SKM-1 (cell line): ENCODE measurements around the gene RNF31.
A peak's percentile ranks its signal among the peaks of the same experiment; 100 is the strongest.

Experiments
- DNase-seq: peaks from one replicate; lab custom pipeline; 2025; ENCODE audit not compliant: unreplicated experiment; lab: John Stamatoyannopoulos, UW

Gene RNF31

DNA sequence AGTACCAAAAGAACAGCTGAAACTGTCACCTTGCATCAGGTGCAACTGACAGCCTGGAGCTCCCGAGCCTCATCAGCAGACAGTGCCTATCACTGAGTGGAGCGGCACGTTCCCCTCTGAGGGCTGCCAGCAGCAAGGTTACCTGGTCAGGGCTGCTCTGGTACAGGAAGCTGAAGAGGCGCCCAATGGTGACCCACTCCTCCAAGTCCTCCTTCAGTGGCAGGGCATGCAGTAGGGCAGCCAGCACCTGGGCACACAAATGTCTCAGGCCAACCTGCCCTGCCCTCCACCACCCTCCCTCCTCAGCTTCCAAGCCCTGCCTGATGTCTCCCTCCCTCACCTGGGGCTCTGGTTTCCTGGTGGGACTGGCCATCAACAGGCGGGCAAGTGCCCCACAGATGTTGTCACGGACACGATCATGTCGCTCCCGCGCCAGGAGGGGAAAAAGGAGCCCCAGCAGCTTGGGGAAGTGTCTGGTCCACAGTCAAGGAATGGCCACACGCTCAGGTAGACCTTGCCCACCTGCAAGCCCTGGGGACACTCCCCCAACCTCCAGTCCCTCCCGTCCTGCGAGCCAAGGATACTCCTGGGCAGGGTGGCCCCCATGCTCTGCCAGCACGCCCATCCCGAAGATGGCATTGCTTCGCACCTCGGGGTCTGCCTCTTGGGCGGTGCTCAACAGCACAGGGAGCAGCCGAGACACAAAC is 34.2 kb downstream of the RNF31 start:
- DNase-seq, result no peak

DNA sequence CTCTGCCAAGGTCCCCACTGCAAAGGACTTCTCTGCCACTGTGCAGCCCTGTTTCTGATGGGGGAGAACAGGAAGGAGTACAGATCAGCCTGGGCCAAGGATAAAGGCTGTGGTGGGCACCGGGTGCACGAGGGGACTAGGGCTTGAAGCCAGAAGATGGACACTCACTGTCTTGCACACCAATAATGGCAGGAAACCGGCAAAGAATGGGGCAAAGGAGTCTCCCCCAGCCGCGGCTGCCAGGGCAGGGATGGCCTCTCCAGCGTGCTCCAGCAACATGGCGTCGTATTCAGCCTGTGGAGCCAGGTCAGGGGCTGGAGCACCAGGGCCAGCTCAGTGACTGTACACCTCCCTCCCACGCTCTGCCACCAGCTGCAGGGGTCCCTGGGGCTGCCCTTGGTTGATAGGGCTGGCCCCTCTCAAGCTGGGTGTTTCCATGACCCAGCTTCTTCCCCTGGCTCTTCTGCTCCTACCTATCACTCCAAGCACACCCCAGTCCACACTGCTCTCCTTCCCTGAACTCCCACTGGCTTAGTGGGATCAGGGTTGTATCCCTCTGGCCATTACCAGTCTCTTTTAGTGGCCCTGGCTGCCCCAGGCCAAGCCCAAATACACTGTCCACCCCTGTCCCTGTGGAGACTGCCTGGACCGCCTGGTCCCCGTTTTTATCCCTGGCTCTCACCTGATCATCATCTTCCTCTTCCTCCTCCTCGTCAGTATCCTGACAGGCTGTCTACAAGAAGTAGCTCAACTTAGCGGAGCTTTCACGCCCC is 35.0 kb downstream of the RNF31 start:
- DNase-seq, result no peak

DNA sequence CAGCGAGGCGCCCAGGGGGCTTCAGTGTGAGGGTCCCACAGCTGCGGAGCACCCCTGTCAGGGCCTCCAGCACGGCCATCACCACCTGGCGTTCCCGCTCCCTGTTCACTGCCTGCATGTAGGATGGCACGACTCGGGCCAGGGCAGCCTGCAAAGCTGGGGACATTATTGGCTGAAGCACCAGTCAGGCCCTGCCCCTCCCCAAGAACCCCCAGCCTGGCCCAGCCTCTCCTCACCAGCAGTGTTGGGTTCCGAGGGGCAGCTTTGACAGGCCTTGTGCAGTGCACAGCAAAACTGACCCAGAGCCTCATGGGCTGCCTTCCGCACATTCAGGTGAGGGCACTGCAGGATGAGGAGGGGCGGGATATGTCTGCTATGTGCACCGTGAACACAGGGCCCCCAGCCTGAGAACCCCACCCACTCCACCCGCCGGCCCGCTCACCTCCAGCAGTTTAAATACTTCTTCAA is 35.8 kb downstream of the RNF31 start:
- no peak for DNase-seq

DNA sequence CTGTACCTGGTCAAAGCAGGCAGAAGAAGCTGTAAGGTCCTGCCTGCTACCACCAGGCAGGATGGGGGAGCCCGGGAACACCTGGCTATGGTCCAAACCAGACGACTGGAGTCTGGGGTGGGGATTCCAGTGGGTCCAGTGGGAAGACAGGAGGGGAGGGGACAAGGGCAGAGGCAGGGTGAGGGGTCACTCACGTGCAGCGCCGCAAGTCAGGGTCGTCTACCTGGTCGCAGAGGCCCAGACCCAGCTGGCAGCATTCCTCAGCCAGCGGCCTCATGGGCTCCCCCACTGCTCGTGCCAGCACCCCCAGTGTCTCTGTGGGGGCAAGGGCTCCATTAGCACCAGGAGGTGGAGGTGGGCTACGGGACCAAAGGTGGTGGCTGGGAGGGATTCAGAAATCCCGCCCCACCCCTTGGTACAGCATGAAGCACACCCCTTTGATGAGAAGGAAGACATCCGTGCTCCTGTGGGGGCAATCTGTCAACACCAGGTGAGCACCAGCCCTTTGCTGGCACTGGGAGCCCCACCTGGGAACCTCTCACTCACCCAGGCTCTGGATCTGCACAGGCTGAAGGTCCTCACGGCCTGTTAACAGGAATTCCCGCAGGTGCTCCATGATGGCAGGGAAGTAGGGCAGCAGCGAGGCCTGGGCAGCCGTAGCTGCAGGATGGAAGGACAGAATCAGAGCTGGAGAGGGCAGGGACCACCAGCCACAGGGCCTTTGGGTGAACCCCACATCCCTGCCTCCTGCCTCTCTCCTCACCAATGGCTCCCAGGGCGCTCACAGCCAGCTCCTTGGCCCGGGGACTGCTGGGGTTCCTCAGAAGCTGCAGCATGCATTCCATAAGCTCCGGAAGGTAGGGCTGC is 37.0 kb downstream of the RNF31 start:
- no peak for DNase-seq

DNA sequence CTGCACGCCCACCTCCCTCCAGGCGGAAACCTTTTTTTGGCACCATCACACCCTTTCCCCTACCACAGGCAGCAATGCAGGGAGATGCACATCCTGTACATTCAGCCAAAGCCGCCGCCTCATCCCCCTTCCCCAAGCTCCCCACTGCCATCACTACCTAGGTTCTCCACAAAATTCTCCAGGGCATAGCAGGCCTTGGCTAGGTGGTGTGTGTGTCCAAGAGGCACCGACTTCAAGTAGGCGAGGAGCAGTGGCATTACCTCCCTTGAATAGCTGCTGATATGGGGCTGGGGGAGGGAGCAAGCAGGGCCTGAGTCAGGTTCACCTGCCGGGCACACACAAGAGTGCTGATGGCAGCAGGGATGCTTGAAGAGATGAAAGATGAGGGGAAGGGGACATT is 37.7 kb downstream of the RNF31 start:
- no peak for DNase-seq

DNA sequence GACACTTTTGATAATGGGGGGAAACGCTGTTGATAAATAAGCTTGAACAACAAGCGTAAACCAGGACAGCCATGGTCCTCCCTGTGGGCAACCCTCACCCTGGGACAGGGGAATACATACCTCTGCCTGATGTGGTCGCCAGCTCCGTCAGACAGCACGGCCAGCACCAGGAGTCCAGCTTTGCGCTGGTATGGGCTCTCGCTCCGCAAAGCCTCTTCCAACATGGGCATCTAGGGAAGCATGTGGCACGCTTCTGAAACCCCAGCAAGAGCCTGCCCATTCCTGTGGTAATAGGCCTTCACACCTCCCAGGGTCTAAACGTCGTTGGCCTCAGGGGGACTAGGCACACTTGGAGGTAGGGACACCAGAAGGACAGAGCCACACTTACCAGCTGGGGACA is 38.4 kb downstream of the RNF31 start:
- no peak for DNase-seq

DNA sequence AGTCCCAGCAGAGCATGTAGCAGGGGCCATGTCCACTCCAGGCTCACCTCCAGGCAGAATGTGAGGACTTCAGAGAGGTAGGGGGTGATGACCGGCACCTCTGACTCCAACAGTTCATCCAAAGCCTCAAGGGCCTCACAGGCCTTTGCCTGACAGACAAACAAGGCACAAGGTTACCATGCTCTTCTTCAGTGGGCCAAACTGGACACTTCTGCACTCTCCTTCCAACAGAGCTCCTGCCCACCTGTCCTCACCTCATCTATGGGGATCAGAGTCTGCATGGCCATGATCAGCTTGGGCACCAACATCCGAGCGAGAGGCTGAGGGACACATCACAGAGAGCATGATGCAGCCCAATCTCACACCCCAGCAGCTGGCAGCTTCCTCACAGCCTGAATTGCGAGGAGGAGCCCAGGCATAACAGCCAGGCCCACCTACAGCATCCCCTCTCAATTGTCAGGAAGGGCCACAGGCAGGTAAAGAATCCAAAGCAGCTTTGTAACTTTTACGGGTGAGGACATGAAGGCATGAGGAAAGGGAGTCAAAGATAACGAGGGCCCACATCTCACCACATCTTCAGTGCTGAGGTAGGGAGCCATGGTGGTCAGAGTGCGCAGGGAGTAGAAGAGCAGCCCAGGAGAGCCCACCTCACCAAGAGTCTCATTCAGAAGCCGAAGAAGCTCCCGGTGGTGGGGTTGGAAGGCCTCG is 39.7 kb downstream of the RNF31 start:
- DNase-seq, result no peak

DNA sequence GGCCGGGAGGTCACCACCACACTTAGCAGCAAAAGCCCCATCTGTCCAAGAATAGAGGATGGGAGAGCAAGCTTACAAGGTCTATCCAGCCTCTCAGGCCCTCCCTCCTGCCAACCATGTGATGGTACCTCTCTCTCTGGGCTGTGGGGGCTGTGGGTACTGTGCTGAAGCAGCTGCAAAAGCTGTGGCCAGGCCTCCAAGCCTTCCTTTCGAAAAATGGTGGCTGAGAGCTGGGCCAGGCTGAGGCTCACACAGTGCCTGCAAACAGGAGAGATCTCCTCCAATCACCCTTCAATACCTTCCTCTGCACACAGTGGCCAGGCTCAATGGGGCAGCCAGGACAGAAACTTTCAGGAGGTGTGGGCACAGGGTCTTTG is 40.2 kb downstream of the RNF31 start:
- DNase-seq, result no peak

DNA sequence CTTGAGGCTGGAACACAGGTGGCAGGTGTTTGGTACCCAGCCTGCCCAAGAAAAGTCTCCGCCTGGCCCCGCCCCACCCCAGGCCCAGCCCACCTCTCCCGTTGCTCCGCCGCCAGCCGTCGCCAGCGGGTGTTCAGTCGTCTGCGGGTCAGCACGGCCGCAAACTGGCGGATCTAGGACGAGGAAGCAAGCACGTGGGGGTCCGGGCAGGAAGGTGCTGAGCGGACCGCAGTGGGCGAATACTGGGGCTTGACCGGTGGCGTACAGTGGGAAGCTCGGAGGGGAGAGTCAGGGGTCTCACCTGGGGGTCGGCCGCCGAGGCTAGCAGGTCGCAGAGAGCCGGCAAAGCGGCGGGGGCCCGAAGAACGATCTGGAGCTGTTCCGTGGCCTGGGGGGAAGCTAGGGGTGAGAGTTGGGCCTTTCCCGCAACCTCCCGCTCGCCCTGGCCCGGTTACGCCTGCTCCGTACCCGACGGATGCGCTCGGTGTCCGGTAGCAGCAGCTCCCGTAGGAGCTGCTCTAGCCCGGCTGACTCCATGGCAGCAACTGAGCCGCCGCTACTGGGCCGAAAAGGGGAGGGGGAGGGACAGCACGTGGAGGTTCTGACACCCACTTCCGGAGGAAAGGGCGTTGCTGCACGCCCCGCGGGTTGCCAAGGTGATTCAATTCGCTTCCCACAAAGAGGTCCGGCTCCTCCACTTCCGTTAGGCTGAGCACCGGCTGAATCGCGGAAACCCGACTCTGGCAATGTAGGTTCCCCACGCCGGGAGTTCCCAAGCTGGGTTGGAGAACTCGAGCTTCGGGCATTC is 41.2 kb downstream of the RNF31 start, which contains the start of gene IPO4:
TSS of gene IPO4 (minus strand) at position 566 of the 808 bp plus-strand sequence. CDS start at position 537, 29 bp downstream.
- DNase-seq, result peak; percentile 67

DNA sequence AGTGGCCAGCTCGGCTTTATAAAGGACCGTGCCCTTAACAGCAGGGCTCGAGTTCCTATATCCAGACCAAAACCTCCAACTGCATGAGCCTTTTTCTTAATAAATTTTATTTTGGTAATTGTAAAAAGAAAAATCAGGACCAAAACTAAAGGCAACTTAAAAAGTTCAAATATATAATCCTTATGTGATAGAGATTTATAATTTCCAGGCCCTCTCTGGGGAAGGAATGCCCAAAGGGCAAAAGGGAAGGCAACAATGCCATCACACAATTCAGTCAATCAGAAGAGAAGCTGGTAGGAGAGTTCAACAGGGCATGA is 41.7 kb downstream of the RNF31 start:
- no peak for DNase-seq

DNA sequence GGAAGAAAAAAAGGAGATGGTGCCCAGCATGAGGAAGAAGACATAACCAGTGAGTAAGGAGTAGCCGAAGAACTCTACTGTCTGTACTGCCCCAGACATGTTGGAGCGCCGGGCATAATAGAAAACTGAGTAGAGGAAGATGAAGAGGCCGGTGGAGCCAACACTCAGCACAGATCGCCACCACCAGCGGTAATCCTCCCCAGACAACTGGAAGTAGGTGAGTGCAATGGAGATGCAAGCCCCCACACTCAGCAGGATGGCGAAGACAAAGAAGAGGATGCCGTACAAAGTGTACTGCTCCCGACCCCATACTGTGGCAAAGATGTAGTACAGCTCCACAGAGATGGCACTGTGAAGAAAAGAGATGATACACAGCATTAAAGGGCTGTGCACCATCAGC is 42.2 kb downstream of the RNF31 start:
- no peak for DNase-seq

DNA sequence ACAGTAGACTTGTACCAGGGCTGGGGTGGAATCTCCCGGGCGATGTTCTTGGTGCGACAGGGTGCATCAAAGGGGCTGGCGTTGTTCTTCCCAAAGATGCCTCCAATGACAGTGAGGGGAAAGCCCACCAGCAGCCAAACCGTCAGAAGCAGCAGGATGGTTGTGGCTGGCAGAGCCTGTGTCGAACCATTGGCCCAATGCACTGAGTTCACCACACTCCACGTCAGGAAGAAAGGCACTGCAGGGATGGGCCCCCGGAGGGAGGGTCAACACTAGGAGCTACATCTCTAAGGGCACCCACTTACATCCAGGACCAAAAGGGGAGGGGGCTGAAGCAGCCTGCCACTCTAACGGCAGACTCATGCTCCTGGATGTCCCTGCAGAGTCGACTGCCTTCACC is 43.1 kb downstream of the RNF31 start:
- DNase-seq, result no peak

DNA sequence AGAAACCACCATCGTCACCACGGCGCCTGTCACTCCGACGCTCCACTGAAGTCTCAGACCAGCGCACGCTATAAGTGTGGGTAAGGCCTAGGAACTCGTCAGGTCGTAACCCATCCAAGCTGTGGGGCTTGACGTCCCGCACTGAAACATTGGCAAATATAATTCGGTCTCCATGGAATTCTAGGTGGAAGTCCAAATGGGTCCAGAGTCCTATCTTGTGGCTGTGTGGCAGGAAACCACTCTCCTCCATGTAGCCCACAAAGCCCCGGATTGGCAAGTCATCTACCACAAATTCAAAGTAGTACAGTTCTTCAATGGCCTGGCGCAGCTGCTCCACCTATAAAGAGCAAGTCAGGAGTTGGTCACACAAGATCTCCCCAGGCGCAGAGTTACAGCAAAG is 45.6 kb downstream of the RNF31 start:
- no peak for DNase-seq

DNA sequence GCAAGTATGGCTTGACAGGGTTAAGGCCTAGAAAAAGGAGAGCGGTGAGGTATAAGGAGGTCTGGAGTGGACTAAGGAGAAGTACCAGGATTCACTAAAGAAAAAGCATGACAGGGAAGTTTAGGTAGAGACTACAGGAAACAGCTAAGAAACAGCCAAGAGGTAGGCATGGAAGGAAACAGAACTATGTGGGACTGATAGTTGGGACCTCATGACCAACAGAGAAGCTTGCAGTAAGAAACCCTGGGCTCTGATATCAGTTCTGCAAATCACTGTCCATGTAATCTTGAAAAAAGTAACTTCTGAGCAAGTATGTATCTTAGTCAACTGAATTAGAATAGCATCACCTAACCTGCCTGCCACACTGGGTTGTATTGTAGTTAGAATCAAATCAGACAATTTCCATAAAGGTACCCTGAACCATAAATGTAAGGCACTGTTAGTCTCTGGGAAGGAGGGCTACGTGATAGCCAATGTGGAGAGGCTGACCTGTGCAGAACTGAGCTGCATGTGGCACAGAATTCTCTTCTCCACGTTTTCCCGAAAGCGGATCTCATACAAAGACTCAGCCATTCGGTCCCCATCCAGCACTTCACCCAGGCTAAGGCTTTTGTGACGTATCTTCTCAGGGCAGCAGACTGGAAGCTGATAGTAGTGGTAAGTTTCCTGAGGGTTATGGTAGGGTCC is 47.0 kb downstream of the RNF31 start:
- no peak for DNase-seq

DNA sequence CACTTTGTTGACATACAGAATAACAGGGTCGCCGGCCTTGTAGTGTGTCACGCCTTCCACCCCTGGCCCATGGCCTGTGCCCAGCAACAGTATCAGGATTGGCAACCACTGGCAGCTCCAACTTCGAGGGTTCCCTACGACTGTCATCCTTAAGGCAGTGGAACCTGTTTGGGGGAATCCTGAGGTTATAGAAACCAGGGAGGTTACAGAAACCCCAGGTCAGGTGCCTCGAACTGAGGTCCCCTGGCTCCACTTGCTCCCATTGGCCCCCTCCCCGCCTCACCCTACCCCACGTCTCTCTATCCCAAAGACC is 47.5 kb downstream of the RNF31 start:
- no peak for DNase-seq

DNA sequence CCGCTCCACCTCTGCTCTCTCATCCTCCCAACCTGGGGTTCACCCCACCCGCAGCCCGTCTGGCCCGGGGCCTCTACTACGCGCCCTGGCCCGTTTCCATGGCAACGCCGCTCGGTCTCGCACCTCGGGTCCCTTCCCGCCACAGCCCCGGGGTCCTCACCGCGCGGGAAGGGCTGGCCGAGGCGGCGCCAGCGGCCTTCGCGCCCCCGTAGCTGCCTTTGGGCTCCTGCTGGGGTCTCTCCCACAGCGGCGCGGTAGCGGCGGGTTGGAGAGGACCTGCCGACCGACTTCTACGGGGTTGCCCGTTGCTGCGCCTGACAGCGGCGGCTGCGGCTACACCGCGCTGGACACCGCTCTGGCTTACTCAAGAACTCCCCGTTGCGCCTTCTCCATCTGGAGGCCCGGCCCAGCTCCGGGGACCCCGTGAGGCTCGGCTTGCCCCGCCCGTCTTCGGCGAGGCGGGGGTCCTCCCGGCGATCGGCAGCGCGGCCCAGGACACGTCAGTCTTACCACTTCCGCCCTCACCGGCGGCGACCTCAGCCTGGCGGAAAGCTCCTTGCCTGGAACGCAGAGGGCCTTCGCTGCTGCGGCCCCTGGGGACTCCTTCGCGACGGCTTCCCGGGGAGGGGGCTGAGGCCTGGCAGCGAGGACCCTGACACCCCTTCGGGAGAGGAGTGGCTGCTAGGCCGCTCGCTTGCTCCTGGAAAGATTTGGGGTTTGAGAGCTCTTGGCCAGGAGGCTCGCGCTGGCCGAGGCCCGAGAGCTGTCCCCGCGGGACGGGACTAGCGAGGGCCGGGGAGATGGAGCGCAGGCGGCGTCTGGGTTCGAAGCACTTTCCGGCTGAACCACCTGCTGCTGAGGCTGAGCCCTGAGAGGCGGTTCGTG is 48.1 kb downstream of the RNF31 start, which contains the start of gene TM9SF1:
TSS of gene TM9SF1 (minus strand) at position 256 of the 885 bp plus-strand sequence. CDS start 422 bp downstream, outside the sequence.
- DNase-seq, result peak; percentile 1

DNA sequence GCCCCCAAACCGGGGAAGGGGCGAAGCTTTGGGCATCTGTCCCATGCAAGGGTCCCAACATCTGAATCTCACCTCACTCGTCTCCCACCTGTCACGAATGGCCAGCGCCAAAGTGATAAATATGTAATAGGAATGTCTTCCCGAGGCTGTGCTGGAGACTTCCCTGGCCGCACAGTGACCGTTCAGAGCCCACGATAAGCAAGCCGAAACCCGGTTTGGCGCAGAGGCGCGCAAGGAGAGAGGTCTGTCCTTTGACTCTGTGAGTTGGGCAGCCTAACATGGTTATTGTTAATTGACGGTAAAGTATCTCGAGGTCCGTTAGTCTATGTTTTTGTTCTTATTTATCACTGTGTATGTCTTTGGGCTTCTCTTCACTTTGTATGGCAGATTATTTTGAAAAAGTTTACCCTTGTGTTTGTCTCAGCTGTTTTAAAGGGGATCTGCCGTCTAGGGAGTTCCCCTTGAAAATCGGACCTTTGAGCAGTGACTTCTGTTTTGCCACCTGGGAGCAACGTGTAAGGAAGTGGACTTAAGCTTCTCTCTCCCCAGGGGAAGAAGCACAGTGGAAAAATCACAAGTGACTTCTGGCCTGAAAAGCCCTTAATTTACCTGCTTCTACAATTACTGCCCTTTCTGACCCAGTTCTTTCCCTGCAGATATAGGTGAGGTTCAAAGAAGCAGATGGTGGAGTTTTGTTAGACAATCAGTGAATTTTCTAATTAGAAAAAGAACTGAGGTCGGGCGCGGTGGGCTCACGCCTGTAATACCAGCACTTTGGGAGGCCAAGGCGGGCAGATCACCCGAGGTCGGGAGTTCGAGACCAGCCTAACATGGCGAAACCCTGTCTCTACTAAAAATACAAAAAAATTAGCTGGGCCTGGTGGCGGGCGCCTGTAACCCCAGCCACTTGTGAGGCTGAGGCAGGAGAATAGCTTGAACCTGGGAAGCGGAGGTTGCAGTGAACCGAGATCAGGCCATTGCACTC is 49.1 kb downstream of the RNF31 start:
- DNase-seq, result no peak

DNA sequence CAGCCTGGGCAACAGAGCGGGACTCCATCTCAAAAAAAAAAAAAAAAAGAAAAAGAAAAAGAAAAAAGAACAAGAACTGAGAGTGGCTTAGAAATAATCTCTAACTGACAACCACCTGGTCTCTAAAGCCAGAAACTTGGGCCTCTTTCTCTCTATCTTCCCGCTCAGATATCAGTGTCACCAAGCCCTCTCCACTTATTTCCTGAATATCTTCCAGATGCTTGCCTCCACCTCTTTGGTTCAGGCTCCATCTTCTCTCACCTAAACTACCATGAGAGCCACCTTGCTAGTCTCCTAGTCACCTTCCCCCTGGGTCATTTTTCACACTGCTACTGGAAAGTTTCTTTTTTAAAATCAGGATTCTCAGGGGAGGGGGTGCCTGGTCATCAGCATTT is 49.8 kb downstream of the RNF31 start:
- DNase-seq, result no peak
